ENCODE data around the gene SIAH3.

DNA sequence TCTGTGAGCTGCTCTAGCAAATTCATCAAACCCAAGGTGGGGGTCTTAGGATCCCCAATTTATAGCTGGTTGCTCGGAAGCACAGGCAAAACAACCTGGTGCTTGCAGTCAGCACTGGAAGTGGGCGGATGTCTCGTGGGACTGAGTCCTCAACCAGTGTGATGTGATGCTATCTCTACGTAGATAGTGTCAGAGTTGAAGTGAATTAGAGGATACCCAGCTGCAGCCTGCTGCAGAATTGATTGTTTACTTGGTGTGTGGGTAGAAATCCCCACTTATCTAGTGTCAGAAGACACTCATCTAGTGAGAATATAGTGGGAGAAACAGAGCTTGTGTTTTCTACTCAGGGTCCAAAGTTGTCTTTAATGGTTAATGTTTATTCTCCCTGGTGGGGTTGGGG is 86.1 kb downstream of the SIAH3 start:
- TF ChIP-seq, protein P1, sequence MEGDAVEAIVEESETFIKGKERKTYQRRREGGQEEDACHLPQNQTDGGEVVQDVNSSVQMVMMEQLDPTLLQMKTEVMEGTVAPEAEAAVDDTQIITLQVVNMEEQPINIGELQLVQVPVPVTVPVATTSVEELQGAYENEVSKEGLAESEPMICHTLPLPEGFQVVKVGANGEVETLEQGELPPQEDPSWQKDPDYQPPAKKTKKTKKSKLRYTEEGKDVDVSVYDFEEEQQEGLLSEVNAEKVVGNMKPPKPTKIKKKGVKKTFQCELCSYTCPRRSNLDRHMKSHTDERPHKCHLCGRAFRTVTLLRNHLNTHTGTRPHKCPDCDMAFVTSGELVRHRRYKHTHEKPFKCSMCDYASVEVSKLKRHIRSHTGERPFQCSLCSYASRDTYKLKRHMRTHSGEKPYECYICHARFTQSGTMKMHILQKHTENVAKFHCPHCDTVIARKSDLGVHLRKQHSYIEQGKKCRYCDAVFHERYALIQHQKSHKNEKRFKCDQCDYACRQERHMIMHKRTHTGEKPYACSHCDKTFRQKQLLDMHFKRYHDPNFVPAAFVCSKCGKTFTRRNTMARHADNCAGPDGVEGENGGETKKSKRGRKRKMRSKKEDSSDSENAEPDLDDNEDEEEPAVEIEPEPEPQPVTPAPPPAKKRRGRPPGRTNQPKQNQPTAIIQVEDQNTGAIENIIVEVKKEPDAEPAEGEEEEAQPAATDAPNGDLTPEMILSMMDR (IDR thresholded peaks at IDR 0.05; ENCODE audit: insufficient read depth, low read length, poor library complexity, severe bottlenecking), result no peak
- TF ChIP-seq EZH2phosphoT487 (conservative IDR thresholded peaks at IDR 0.05; ENCODE audit: low read length), result no peak

All from SU-DHL-6 (cell line).